HepG2 (cell line): ENCODE results near the gene TMC4. TPM values are rescaled to one million over a fixed set of nuclear protein-coding genes. Genes with fewer than 3 reads are reported as not detected.
"Not testable (repeated sequence)": the region's sequence is repeated elsewhere in the genome, so short reads cannot be mapped to it uniquely, and the experiment has no call there.

Experiments
- ATAC-seq: fragments of 200-7000 bp; cut with Tn5 transposase; 3 replicates; pipeline ENCODE4 v1.9.1; 2020; ENCODE audit warnings: mild to moderate bottlenecking, moderate library complexity
- BruUV-seq: library from RNA; stranded (reverse); fragments of 400-500 nt; replicated peaks from 2 replicates; lab custom pipeline; 2021; lab: Mats Ljungman, UMichigan
- CTCF ChIA-PET: fragments of 300-600 bp; formaldehyde crosslinking; extraction: SDS; loops from one replicate; lab custom pipeline; 2021; ENCODE audit warnings: low total read pairs, inconsistent platforms, low intra/inter-chr PET ratio; lab: Yijun Ruan, JAX
- POLR2A ChIA-PET: fragments of 350-600 bp; sonication (Branson Sonifier 250); formaldehyde crosslinking; loops from one replicate; lab custom pipeline; 2020; ENCODE audit warnings: antibody characterized with exemption, inconsistent platforms; lab: Yijun Ruan, JAX
- DNase-seq: peaks from one replicate; pipeline ENCODE4 v3.0.0-alpha.2; 2015; ENCODE audit warnings: low spot score
- FAIRE-seq: peaks from 3 replicates; lab custom pipeline; 2011; peaks lifted over from hg19 to GRCh38; lab: Jason Lieb, UNC
- H2AFZ ChIP-seq: one replicate; pipeline ENCODE4 v1.6.1; 2011; ENCODE audit warnings: low read length, inconsistent platforms
- H3K27ac ChIP-seq: fragments of 300-600 bp; 3 replicates; pipeline ENCODE4 v1.8.0; 2011; ENCODE audit warnings: mixed run types, mild to moderate bottlenecking, mixed read lengths, low read length, inconsistent platforms; ENCODE audit not compliant: insufficient read depth; ENCODE audit errors: extremely low read length
- H3K27me3 ChIP-seq, 2 experiments: fragments of 200-600 bp in 1 of 2; 2 replicates in 1 of 2; 3 replicates in 1 of 2; pipeline versions ENCODE4 v1.6.0 to v1.8.0; 2011; ENCODE audit warnings: low read length in 2 of 2, mild to moderate bottlenecking in 2 of 2, moderate library complexity in 2 of 2, inconsistent platforms in 1 of 2; ENCODE audit not compliant: insufficient read depth in 2 of 2, control insufficient read depth in 1 of 2
- H3K36me3 ChIP-seq, 2 experiments: fragments of 200-600 bp in 1 of 2; replicated peaks in 1 of 2; 2 replicates in 1 of 2; 3 replicates in 1 of 2; pipeline versions ENCODE4 v1.5.1 to v1.8.0; 2011; ENCODE audit warnings: low read length in 2 of 2, inconsistent platforms in 1 of 2; ENCODE audit not compliant: insufficient read depth in 2 of 2, control insufficient read depth in 1 of 2
- H3K4me1 ChIP-seq: 2 replicates; pipeline ENCODE4 v1.5.1; 2012; ENCODE audit warnings: low read length, inconsistent platforms; ENCODE audit not compliant: insufficient read depth
- H3K4me2 ChIP-seq: 2 replicates; pipeline ENCODE4 v1.6.0; 2011; ENCODE audit warnings: low read depth, low read length, inconsistent platforms
- H3K4me3 ChIP-seq, 3 experiments: fragments of 200-600 bp in 1 of 3; sonication (generic), shearing (Covaris generic) in 1 of 3; replicated peaks in 1 of 3; 2 replicates each; pipeline ENCODE4 v1.5.1; 2011 to 2016; ENCODE audit warnings: low read length in 3 of 3, inconsistent platforms in 2 of 3, low read depth in 2 of 3, mild to moderate bottlenecking in 2 of 3, control low read depth in 1 of 3, mixed read lengths in 1 of 3; ENCODE audit not compliant: insufficient read depth in 1 of 3
- H3K79me2 ChIP-seq: one replicate; pipeline ENCODE4 v1.6.1; 2011; ENCODE audit warnings: low read length, inconsistent platforms; ENCODE audit not compliant: insufficient read depth
- H3K9ac ChIP-seq: 2 replicates; pipeline ENCODE4 v1.6.0; 2011; ENCODE audit warnings: mild to moderate bottlenecking, low read depth, low read length, inconsistent platforms; ENCODE audit not compliant: insufficient read depth
- H3K9me3 ChIP-seq: 2 replicates; pipeline ENCODE4 v1.5.1; 2012; ENCODE audit warnings: mild to moderate bottlenecking, low read length
- H4K20me1 ChIP-seq: 2 replicates; pipeline ENCODE4 v1.6.0; 2011; ENCODE audit warnings: inconsistent platforms, mild to moderate bottlenecking, low read length, moderate library complexity; ENCODE audit not compliant: insufficient read depth
- ARNT2 ChIP-seq: sonication (generic); formaldehyde crosslinking; IDR thresholded peaks from 2 replicates; pipeline ENCODE4 v1.8.0; 2022; ENCODE audit warnings: mild to moderate bottlenecking, low read depth, missing genetic modification reagents, moderate library complexity
- IRX3 ChIP-seq: sonication (generic); formaldehyde crosslinking; IDR thresholded peaks from 2 replicates; pipeline ENCODE4 v1.8.1; 2023; ENCODE audit warnings: mild to moderate bottlenecking, low read depth, missing genetic modification reagents, borderline replicate concordance
- KDM5A ChIP-seq: fragments of 200-600 bp; sonication (generic); IDR thresholded peaks from 2 replicates; pipeline ENCODE4 v1.7.0; 2018; ENCODE audit warnings: antibody characterized with exemption, mild to moderate bottlenecking, low read length, borderline replicate concordance
- NBN ChIP-seq: fragments of 450-650 bp; conservative IDR thresholded peaks from 2 replicates; pipeline ENCODE4 v1.6.1; 2017
- NONO ChIP-seq, 2 experiments: fragments of 450-650 bp in 1 of 2; sonication (generic) in 1 of 2; formaldehyde crosslinking in 1 of 2; IDR thresholded peaks in 1 of 2; conservative IDR thresholded peaks in 1 of 2; 2 replicates each; pipeline versions ENCODE4 v1.6.1 to v1.8.0; 2017 to 2022; ENCODE audit warnings: mild to moderate bottlenecking in 1 of 2, missing genetic modification reagents in 1 of 2, moderate library complexity in 1 of 2
- SAP130 ChIP-seq: IDR thresholded peaks from 2 replicates; pipeline ENCODE4 v1.6.1; 2016; ENCODE audit warnings: low read depth
- SNAI1 ChIP-seq: sonication (generic); formaldehyde crosslinking; IDR thresholded peaks from 2 replicates; pipeline ENCODE4 v1.5.0; 2020; ENCODE audit warnings: mild to moderate bottlenecking, missing genetic modification reagents, borderline replicate concordance
- ZBED4 ChIP-seq: sonication (generic); formaldehyde crosslinking; IDR thresholded peaks from 2 replicates; pipeline ENCODE4 v1.4.0; 2020; ENCODE audit warnings: missing genetic modification reagents, borderline replicate concordance
- ZNF777 ChIP-seq: sonication (generic); formaldehyde crosslinking; IDR thresholded peaks from 2 replicates; pipeline ENCODE4 v1.4.0; 2020; ENCODE audit warnings: missing genetic modification reagents
- WGBS: methylation state at CpG from one replicate; pipeline ENCODE4 v1.1.6; 2017; ENCODE audit warnings: low lambda C conversion rate; 5-methylcytosine and 5-hydroxymethylcytosine counted together
- in situ Hi-C: cut with HindIII; loops from 2 replicates; pipeline ENCODE4 v1.10.0; 2017; ENCODE audit warnings: low pct_unique_long_range_greater_than_20kb; ENCODE audit not compliant: extremely low pct_ligation_motif_present
- intact Hi-C: fragments of 100-400 bp; cut with micrococcal nuclease; formaldehyde crosslinking; loops from one replicate; pipeline ENCODE4 v1.10.0; 2022; ENCODE audit not compliant: unreplicated experiment
- polyA plus RNA-seq, 8 experiments: library from polyadenylated mRNA; depleted of rRNA in 3 of 8; stranded (reverse) in 7 of 8; unstranded in 1 of 8; fragments of >200 nt; fragmentation: Illumina TruSeq in 4 of 8; extraction: Trizol in 4 of 8; gene quantifications; 2 replicates each; pipeline versions ENCODE4 v1.2.1 to v1.2.3, GENCODE V29; 2011 to 2016; ENCODE audit warnings: low read depth in 4 of 8, missing spikeins in 1 of 8, mixed read lengths in 1 of 8; ENCODE audit not compliant: insufficient read depth in 1 of 8
- total RNA-seq, 5 experiments: library from RNA; depleted of rRNA; stranded (reverse); fragments of >200 nt; fragmentation: Illumina TruSeq; extraction: Trizol; gene quantifications; 2 replicates each; pipeline ENCODE4 v1.2.3, GENCODE V29; 2016; ENCODE audit warnings: low read depth in 1 of 5
- TF ChIP-seq, protein P1 (sequence below): IDR thresholded peaks from 2 replicates; pipeline ENCODE4 v1.6.1; 2016; ENCODE audit warnings: mild to moderate bottlenecking, missing biosample characterization, missing genetic modification reagents

TMC4 gene
- total and polyA plus RNA-seq, 2 of the 13 experiments (the other 11 are each of a cell fraction or from before 2014, with no cell fraction given) = 0.13 to 0.24 TPM

- FAIRE-seq, H3K27me3 ChIP-seq, H3K27ac ChIP-seq, H3K9ac ChIP-seq, H3K79me2 ChIP-seq, in situ Hi-C loops, H3K4me2 ChIP-seq, H4K20me1 ChIP-seq, CTCF ChIA-PET, H3K9me3 ChIP-seq, BruUV-seq, H3K36me3 ChIP-seq, H2AFZ ChIP-seq, ATAC-seq: not testable (repeated sequence)
- POLR2A ChIA-PET = interaction anchor here (1.0 to 1.2 kb wide), 2 partner anchors 9 to 17 kb away, joined by 3 read pairs; no protein-coding TSS in a partner anchor
- peak overlapping the region in 1 of 3 experiments; percentile 28; a peak in 1 of 6 replicates for H3K4me3 ChIP-seq
- peaks cover 21% of the 10 kb centered on the region for H3K4me1 ChIP-seq
- TF ChIP-seq SAP130 = peak; percentile 29; the same call in 1 of the 2 replicates
- TF ChIP-seq, all 625 proteins: peak for 1; not testable (repeated sequence) for 624
- intact Hi-C loops, DNase-seq: not testable (repeated sequence)
- WGBS = 14% methylated on average over 14 of the region's 20 CpGs
Measured at GRCh38 chr19:54217517-54218247, 44.7 kb upstream of the TMC4 start.

DNA sequence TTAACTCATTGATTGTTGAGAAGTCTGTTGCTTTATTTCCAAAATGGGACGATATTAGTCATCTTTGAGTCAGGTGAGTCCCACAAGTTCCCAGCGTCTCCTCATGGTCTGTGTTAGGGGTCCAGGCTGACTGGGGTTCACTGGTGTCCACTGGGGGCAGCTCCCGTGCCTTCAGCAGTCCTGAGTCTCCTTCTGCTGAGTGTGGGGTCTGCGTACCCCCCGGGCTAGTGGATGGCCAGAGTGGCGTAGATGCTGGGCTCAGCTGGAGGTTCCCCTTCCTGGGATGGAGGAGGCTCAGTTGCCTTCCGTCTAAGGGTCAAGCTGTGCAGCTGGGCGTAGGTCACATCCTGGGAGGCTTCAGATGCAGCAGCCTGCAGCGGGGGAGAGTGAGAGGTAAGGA lies 43.9 kb upstream of the TMC4 start:
- ChIA-PET CTCF (no interaction called here), POLR2A (interaction anchor here (1.0 kb wide), 1 partner anchor 16 kb away, joined by 3 read pairs; no protein-coding TSS in a partner anchor)
- peaks cover 21% of the 10 kb centered on the region for H3K4me1 ChIP-seq
- in situ Hi-C loops = no loop called here
- no peak overlapping the region for H3K4me3 ChIP-seq
- DNase-seq (no peak), FAIRE-seq (no peak), ATAC-seq (peak; percentile 20; the same call in 2 of the 3 replicates)
- H3K79me2 ChIP-seq = no peaks in the 10 kb centered on the region
- 30% methylated on average over 6 of the region's 9 CpGs for WGBS
- no peaks in the 10 kb centered on the region for H3K9me3 ChIP-seq
- H3K9ac ChIP-seq = no peak overlapping the region
- no TSS peak for BruUV-seq
- intact Hi-C loops = no loop called here
- no peak overlapping the region for H2AFZ ChIP-seq
- H3K27ac ChIP-seq = no peak overlapping the region
- no peak overlapping the region for H3K4me2 ChIP-seq
- no peaks in the 10 kb centered on the region for H3K36me3 ChIP-seq
- H4K20me1 ChIP-seq = no peaks in the 10 kb centered on the region
- TF ChIP-seq NONO (IDR thresholded peaks at IDR 0.05) (no peak), NONO (CRISPR knock-in tag; conservative IDR thresholded peaks at IDR 0.05) (no peak), IRX3 (no peak), SNAI1 (no peak), NBN (no peak), ZBED4 (CRISPR knock-in tag) (no peak), KDM5A (no peak), ARNT2 (CRISPR knock-in tag) (no peak), ZNF777 (no peak)
- TF ChIP-seq, protein P1, sequence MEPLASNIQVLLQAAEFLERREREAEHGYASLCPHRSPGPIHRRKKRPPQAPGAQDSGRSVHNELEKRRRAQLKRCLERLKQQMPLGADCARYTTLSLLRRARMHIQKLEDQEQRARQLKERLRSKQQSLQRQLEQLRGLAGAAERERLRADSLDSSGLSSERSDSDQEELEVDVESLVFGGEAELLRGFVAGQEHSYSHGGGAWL = no peak
- TF ChIP-seq, all 625 proteins: peak for 0
- H3K27me3 ChIP-seq = peaks cover 1 to 6% of the 10 kb centered on the region in 2 experiments; a peak in 4 of 5 replicates
